ENCODE measurements around the gene VAC14.

Gene VAC14

GRCh38 chr16:70701998-70702397 is 99.0 kb downstream of the VAC14 start:
- no peak overlapping the region for H3K9ac ChIP-seq (ENCODE audit: low read depth in 1 of 2, low read length in 2 of 2)
- H3K36me3 ChIP-seq (ENCODE audit: control insufficient read depth in 1 of 2, insufficient read depth in 2 of 2, low read length in 2 of 2), result peaks cover 0 to 9% of the 10 kb centered on the region in 2 donors
- H3K4me3 ChIP-seq (ENCODE audit: low read depth in 1 of 2, low read length in 2 of 2), result no peak overlapping the region
- no peaks in the 10 kb centered on the region for H3K27me3 ChIP-seq (ENCODE audit: control insufficient read depth in 1 of 2, insufficient read depth in 2 of 2, low read length in 2 of 2)
- peaks cover 22 to 27% of the 10 kb centered on the region in 2 donors for H3K4me1 ChIP-seq (ENCODE audit: control insufficient read depth in 1 of 2, insufficient read depth in 2 of 2, low read length in 2 of 2)
- H3K27ac ChIP-seq (ENCODE audit: low read depth, low read length), result peak overlapping the region; percentile 36
- H3K9me3 ChIP-seq (ENCODE audit: control insufficient read depth in 1 of 2, low read length in 2 of 2), result no peaks in the 10 kb centered on the region

- Histone ChIP-seq H3K4me3 (ENCODE audit: low read depth in 1 of 2, low read length in 2 of 2) (no peak overlapping the region), H3K9me3 (ENCODE audit: control insufficient read depth in 1 of 2, low read length in 2 of 2) (no peaks in the 10 kb centered on the region), H3K4me1 (ENCODE audit: control insufficient read depth in 1 of 2, insufficient read depth in 2 of 2, low read length in 2 of 2) (peaks cover 26 to 31% of the 10 kb centered on the region in 2 donors), H3K27me3 (ENCODE audit: control insufficient read depth in 1 of 2, insufficient read depth in 2 of 2, low read length in 2 of 2) (no peaks in the 10 kb centered on the region), H3K27ac (ENCODE audit: low read depth, low read length) (no peak overlapping the region), H3K9ac (ENCODE audit: low read depth in 1 of 2, low read length in 2 of 2) (no peak overlapping the region), H3K36me3 (ENCODE audit: control insufficient read depth in 1 of 2, insufficient read depth in 2 of 2, low read length in 2 of 2) (peaks cover 0 to 9% of the 10 kb centered on the region in 2 donors)
These were observed 99.4 kb downstream of the VAC14 start for GRCh38 chr16:70701596-70701995.

GRCh38 chr16:70701036-70701435 is 99.9 kb downstream of the VAC14 start:
- no peak overlapping the region for H3K9ac ChIP-seq (ENCODE audit: low read depth in 1 of 2, low read length in 2 of 2)
- no peaks in the 10 kb centered on the region for H3K9me3 ChIP-seq (ENCODE audit: control insufficient read depth in 1 of 2, low read length in 2 of 2)
- H3K27ac ChIP-seq (ENCODE audit: low read depth, low read length), result peak overlapping the region; percentile 17
- H3K36me3 ChIP-seq (ENCODE audit: control insufficient read depth in 1 of 2, insufficient read depth in 2 of 2, low read length in 2 of 2), result peaks cover 0 to 9% of the 10 kb centered on the region in 2 donors
- H3K4me1 ChIP-seq (ENCODE audit: control insufficient read depth in 1 of 2, insufficient read depth in 2 of 2, low read length in 2 of 2), result peaks cover 31 to 32% of the 10 kb centered on the region in 2 donors
- no peak overlapping the region for H3K4me3 ChIP-seq (ENCODE audit: low read depth in 1 of 2, low read length in 2 of 2)
- H3K27me3 ChIP-seq (ENCODE audit: control insufficient read depth in 1 of 2, insufficient read depth in 2 of 2, low read length in 2 of 2), result no peaks in the 10 kb centered on the region

DNA sequence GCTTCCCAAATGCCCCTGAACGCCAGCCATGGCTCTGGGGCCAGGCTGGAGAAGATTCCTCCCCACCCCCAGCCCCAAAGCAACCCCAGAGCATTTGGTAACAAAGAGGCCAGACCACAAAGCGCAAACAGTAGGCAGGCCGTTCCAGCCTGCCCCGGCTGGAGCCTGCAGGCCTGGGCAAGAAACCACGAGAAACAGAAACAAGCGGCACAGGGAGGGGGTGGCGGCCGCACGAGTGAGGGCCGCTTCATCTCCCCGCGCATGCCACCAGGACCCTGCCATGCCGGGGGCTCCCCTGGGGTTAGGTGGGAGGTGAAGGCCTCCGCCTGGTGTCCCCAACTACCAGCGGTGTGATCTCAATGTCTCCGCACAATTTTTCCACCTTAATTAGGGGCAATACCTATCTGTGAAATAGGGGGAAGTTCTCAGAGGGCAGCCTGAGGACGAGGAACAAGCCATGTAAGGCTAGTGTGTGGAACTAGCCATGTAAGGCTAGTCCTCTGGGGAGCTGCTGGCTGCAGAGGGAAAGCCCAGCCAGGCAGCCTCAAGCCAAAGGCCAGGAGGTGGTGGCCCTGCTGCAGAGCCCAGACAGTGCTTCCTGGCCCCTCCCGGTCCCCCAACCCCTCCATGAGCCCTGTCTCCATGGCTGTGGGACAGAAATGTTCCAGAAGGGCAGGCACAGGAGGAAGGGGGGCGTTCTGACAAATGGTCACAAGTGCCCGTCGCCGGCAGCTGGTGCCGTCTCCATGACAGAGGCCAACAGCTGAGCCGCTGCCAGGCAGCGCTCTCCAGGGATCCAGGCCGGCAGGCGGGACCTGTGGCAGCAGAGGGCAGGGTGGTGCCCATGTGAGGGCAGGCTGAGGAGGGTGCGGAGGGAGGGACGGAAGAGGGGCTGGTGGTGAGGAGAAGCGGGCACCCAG is 100.6 kb downstream of the VAC14 start:
- no peaks in the 10 kb centered on the region for H3K27me3 ChIP-seq (ENCODE audit: control insufficient read depth in 1 of 2, insufficient read depth in 2 of 2, low read length in 2 of 2)
- peaks cover 0 to 9% of the 10 kb centered on the region in 2 donors for H3K36me3 ChIP-seq (ENCODE audit: control insufficient read depth in 1 of 2, insufficient read depth in 2 of 2, low read length in 2 of 2)
- no peak overlapping the region for H3K4me3 ChIP-seq (ENCODE audit: low read depth in 1 of 2, low read length in 2 of 2)
- H3K9ac ChIP-seq (ENCODE audit: low read depth in 1 of 2, low read length in 2 of 2), result no peak overlapping the region
- peaks cover 36 to 37% of the 10 kb centered on the region in 2 donors for H3K4me1 ChIP-seq (ENCODE audit: control insufficient read depth in 1 of 2, insufficient read depth in 2 of 2, low read length in 2 of 2)
- peak overlapping the region; percentile 40 for H3K27ac ChIP-seq (ENCODE audit: low read depth, low read length)
- H3K9me3 ChIP-seq (ENCODE audit: control insufficient read depth in 1 of 2, low read length in 2 of 2), result no peaks in the 10 kb centered on the region

- H3K36me3 ChIP-seq (ENCODE audit: control insufficient read depth in 1 of 2, insufficient read depth in 2 of 2, low read length in 2 of 2), result peaks cover 0 to 9% of the 10 kb centered on the region in 2 donors
- no peak overlapping the region for H3K9ac ChIP-seq (ENCODE audit: low read depth in 1 of 2, low read length in 2 of 2)
- peaks cover 33% of the 10 kb centered on the region in 2 donors for H3K4me1 ChIP-seq (ENCODE audit: control insufficient read depth in 1 of 2, insufficient read depth in 2 of 2, low read length in 2 of 2)
- no peaks in the 10 kb centered on the region for H3K27me3 ChIP-seq (ENCODE audit: control insufficient read depth in 1 of 2, insufficient read depth in 2 of 2, low read length in 2 of 2)
- no peaks in the 10 kb centered on the region for H3K9me3 ChIP-seq (ENCODE audit: control insufficient read depth in 1 of 2, low read length in 2 of 2)
- no peak overlapping the region for H3K4me3 ChIP-seq (ENCODE audit: low read depth in 1 of 2, low read length in 2 of 2)
- H3K27ac ChIP-seq (ENCODE audit: low read depth, low read length), result no peak overlapping the region
These were observed 101.3 kb downstream of the VAC14 start for GRCh38 chr16:70699696-70700095.

- no peaks in the 10 kb centered on the region for H3K9me3 ChIP-seq (ENCODE audit: control insufficient read depth in 1 of 2, low read length in 2 of 2)
- peaks cover 33% of the 10 kb centered on the region in 2 donors for H3K4me1 ChIP-seq (ENCODE audit: control insufficient read depth in 1 of 2, insufficient read depth in 2 of 2, low read length in 2 of 2)
- H3K9ac ChIP-seq (ENCODE audit: low read depth in 1 of 2, low read length in 2 of 2), result no peak overlapping the region
- no peak overlapping the region for H3K27ac ChIP-seq (ENCODE audit: low read depth, low read length)
- H3K4me3 ChIP-seq (ENCODE audit: low read depth in 1 of 2, low read length in 2 of 2), result no peak overlapping the region
- no peaks in the 10 kb centered on the region for H3K27me3 ChIP-seq (ENCODE audit: control insufficient read depth in 1 of 2, insufficient read depth in 2 of 2, low read length in 2 of 2)
- H3K36me3 ChIP-seq (ENCODE audit: control insufficient read depth in 1 of 2, insufficient read depth in 2 of 2, low read length in 2 of 2), result peaks cover 0 to 9% of the 10 kb centered on the region in 2 donors
These were observed 102.1 kb downstream of the VAC14 start for GRCh38 chr16:70698901-70699300.

DNA sequence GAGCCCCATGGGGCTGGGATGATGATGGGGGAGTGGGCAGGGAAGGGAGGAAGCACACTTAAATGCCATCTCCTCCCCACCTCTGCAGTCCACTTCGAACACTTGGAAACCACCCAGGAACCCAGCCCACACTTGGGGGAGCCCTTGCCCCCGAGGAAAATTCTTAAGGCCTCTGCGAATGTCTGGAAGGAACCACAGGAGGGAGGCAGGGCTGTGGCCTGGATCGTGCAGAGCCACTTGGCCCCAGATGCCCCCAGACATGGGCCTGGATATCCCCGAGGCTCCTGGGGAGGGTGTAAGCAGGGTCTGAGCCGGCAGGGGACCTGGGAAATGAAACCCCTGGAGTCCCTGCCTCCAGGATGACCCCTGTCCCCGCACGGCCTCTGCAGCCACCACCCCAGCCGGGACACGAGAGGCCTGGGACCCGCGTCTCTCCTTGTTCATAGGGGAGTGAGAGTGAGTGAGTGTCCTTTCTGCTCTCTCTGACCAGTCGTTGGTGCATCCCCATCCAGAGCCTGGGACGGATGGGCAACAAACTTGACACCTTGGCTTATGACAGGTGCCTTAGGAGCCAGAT is 103.3 kb downstream of the VAC14 start:
- Histone ChIP-seq H3K36me3 (ENCODE audit: control insufficient read depth in 1 of 2, insufficient read depth in 2 of 2, low read length in 2 of 2) (peaks cover 0 to 9% of the 10 kb centered on the region in 2 donors), H3K9ac (ENCODE audit: low read depth in 1 of 2, low read length in 2 of 2) (no peak overlapping the region), H3K27me3 (ENCODE audit: control insufficient read depth in 1 of 2, insufficient read depth in 2 of 2, low read length in 2 of 2) (no peaks in the 10 kb centered on the region), H3K4me3 (ENCODE audit: low read depth in 1 of 2, low read length in 2 of 2) (no peak overlapping the region), H3K9me3 (ENCODE audit: control insufficient read depth in 1 of 2, low read length in 2 of 2) (no peaks in the 10 kb centered on the region), H3K4me1 (ENCODE audit: control insufficient read depth in 1 of 2, insufficient read depth in 2 of 2, low read length in 2 of 2) (peaks cover 31 to 42% of the 10 kb centered on the region in 2 donors), H3K27ac (ENCODE audit: low read depth, low read length) (no peak overlapping the region)

DNA sequence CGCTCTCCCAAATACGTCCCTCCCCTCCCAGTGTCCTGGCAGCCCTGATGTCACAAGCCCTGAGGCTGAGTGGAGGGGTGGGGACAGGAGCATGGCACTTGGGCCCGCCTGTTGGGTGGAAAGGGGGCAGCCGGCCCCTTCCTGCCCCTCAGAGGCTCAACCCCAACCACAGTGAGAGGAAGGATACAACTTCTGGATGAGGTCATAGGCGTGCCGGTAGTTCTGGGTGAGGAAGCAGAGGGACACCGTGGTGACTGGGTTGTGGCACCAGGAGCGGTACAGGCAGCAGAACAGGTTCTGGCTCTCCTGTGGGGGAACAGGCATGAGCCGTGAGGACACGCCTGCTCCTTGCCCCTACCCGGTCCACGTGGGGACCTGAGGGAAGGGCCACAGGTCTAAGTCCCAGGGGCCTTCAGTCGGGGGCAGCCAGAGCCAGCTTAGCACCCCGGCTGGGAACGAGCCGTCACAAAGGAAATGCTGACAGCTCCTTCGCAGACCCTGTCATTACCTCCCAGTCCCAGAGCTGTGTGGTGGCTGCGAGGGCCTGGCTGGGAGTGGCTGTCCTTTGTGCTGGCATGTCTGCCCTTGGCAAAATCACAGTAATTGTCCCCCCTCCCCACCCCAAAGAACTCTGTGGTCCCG is 103.9 kb downstream of the VAC14 start:
- Histone ChIP-seq H3K9ac (ENCODE audit: low read depth in 1 of 2, low read length in 2 of 2) (peak overlapping the region in 1 of 2 donors; percentile 15), H3K4me1 (ENCODE audit: control insufficient read depth in 1 of 2, insufficient read depth in 2 of 2, low read length in 2 of 2) (peaks cover 31 to 45% of the 10 kb centered on the region in 2 donors), H3K36me3 (ENCODE audit: control insufficient read depth in 1 of 2, insufficient read depth in 2 of 2, low read length in 2 of 2) (peaks cover 0 to 9% of the 10 kb centered on the region in 2 donors), H3K4me3 (ENCODE audit: low read depth in 1 of 2, low read length in 2 of 2) (no peak overlapping the region), H3K9me3 (ENCODE audit: control insufficient read depth in 1 of 2, low read length in 2 of 2) (no peaks in the 10 kb centered on the region), H3K27ac (ENCODE audit: low read depth, low read length) (peak overlapping the region; percentile 3), H3K27me3 (ENCODE audit: control insufficient read depth in 1 of 2, insufficient read depth in 2 of 2, low read length in 2 of 2) (no peaks in the 10 kb centered on the region)

- Histone ChIP-seq H3K27me3 (ENCODE audit: control insufficient read depth in 1 of 2, insufficient read depth in 2 of 2, low read length in 2 of 2) (no peaks in the 10 kb centered on the region), H3K4me1 (ENCODE audit: control insufficient read depth in 1 of 2, insufficient read depth in 2 of 2, low read length in 2 of 2) (peaks cover 31 to 49% of the 10 kb centered on the region in 2 donors), H3K27ac (ENCODE audit: low read depth, low read length) (no peak overlapping the region), H3K4me3 (ENCODE audit: low read depth in 1 of 2, low read length in 2 of 2) (no peak overlapping the region), H3K36me3 (ENCODE audit: control insufficient read depth in 1 of 2, insufficient read depth in 2 of 2, low read length in 2 of 2) (peaks cover 0 to 9% of the 10 kb centered on the region in 2 donors), H3K9ac (ENCODE audit: low read depth in 1 of 2, low read length in 2 of 2) (no peak overlapping the region), H3K9me3 (ENCODE audit: control insufficient read depth in 1 of 2, low read length in 2 of 2) (no peaks in the 10 kb centered on the region)
These were observed 104.6 kb downstream of the VAC14 start for GRCh38 chr16:70696355-70696754.
